HG02840 (cell line): ENCODE measurements around the gene SLC27A3.

ENCODE experiments used
- ATAC-seq: cut with Tn5 transposase; IDR thresholded peaks from one replicate; pipeline ENCODE4 v1.9.1; 2021; ENCODE audit warnings: mild to moderate bottlenecking, moderate library complexity, moderate number of reproducible peaks; ENCODE audit not compliant: unreplicated experiment, low FRiP score

Gene SLC27A3

GRCh38 chr1:153796786-153797659 is 21.8 kb downstream of the SLC27A3 start:
- ATAC-seq: no peak

GRCh38 chr1:153798468-153798780 is 23.2 kb downstream of the SLC27A3 start:
- no peak for ATAC-seq

- no peak for ATAC-seq
Observed at GRCh38 chr1:153799016-153799415, 23.8 kb downstream of the SLC27A3 start.

GRCh38 chr1:153799566-153800465 is 24.6 kb downstream of the SLC27A3 start:
- ATAC-seq: no peak

GRCh38 chr1:153800516-153800915 is 25.3 kb downstream of the SLC27A3 start:
- ATAC-seq: no peak

GRCh38 chr1:153801028-153801625 is 25.9 kb downstream of the SLC27A3 start:
- ATAC-seq: no peak

- no peak for ATAC-seq
Observed at GRCh38 chr1:153801786-153802697, 26.8 kb downstream of the SLC27A3 start.

- ATAC-seq: no peak
Observed at GRCh38 chr1:153803470-153804056, 28.4 kb downstream of the SLC27A3 start.

GRCh38 chr1:153804112-153804511 is 28.9 kb downstream of the SLC27A3 start:
- no peak for ATAC-seq

GRCh38 chr1:153805042-153805745 is 30.0 kb downstream of the SLC27A3 start:
- ATAC-seq: peak; percentile 83

GRCh38 chr1:153805886-153806719 is 30.9 kb downstream of the SLC27A3 start:
- no peak for ATAC-seq

- ATAC-seq: no peak
Observed at GRCh38 chr1:153816283-153816889, 41.2 kb downstream of the SLC27A3 start.

- no peak for ATAC-seq
Observed at GRCh38 chr1:153818876-153819275, 43.7 kb downstream of the SLC27A3 start.

GRCh38 chr1:153827168-153827964 is 52.2 kb downstream of the SLC27A3 start:
- ATAC-seq: no peak
